SU-DHL-6 (cell line): ENCODE measurements around the gene PRR12.

Experiments used
- H2AFZ ChIP-seq: fragments of 200-600 bp; sonication (generic); 2 replicates; pipeline ENCODE4 v1.6.1; 2014; ENCODE audit warnings: low read depth, mild to moderate bottlenecking, moderate library complexity, mixed read lengths, antibody characterized with exemption, low read length; ENCODE audit not compliant: severe bottlenecking
- H3F3A ChIP-seq: fragments of 200-600 bp; shearing (Covaris generic); 2 replicates; pipeline ENCODE4 v1.6.0; 2016; ENCODE audit warnings: antibody characterized with exemption, mild to moderate bottlenecking; ENCODE audit not compliant: insufficient read depth
- H3K27ac ChIP-seq: fragments of 200-600 bp; sonication (generic); 2 replicates; pipeline ENCODE4 v1.5.1; 2016; ENCODE audit warnings: low read depth, mild to moderate bottlenecking, low read length, moderate library complexity, mixed read lengths
- H3K27me3 ChIP-seq: fragments of 200-600 bp; sonication (generic), shearing (Covaris generic); 2 replicates; pipeline ENCODE4 v1.6.0; 2014; ENCODE audit warnings: mild to moderate bottlenecking, low read length
- H3K36me3 ChIP-seq: fragments of 200-600 bp; sonication (generic); 2 replicates; pipeline ENCODE4 v1.6.1; 2014; ENCODE audit warnings: mild to moderate bottlenecking, low read length, mixed read lengths
- H3K4me2 ChIP-seq: fragments of 300-600, 200-600 bp; shearing (Covaris generic), sonication (generic); 2 replicates; pipeline ENCODE4 v1.6.0; 2014; ENCODE audit warnings: low read length, low read depth, mild to moderate bottlenecking; ENCODE audit not compliant: poor library complexity, severe bottlenecking
- H3K4me3 ChIP-seq: fragments of 200-600 bp; sonication (generic); 2 replicates; pipeline ENCODE4 v1.5.1; 2014; ENCODE audit warnings: antibody characterized with exemption, low read length, mild to moderate bottlenecking, mixed read lengths; ENCODE audit not compliant: insufficient read depth, poor library complexity, severe bottlenecking
- H3K79me2 ChIP-seq: fragments of 200-600 bp; sonication (generic); 2 replicates; pipeline ENCODE4 v1.6.1; 2014; ENCODE audit warnings: mild to moderate bottlenecking, low read length, moderate library complexity; ENCODE audit not compliant: insufficient read depth
- H3K9ac ChIP-seq: fragments of 200-600 bp; sonication (generic); 2 replicates; pipeline ENCODE4 v1.7.0; 2014; ENCODE audit warnings: mild to moderate bottlenecking, low read length
- H3K9me2 ChIP-seq: fragments of 200-600 bp; sonication (generic); replicated peaks from 2 replicates; pipeline ENCODE4 v1.6.1; 2014; ENCODE audit warnings: low read length; ENCODE audit not compliant: insufficient read depth
- H3K9me3 ChIP-seq: fragments of 200-600 bp; sonication (generic); 2 replicates; pipeline ENCODE4 v1.6.1; 2014; ENCODE audit warnings: low read length, mixed read lengths; ENCODE audit not compliant: insufficient read depth
- H4K20me1 ChIP-seq: fragments of 200-600 bp; sonication (generic); 2 replicates; pipeline ENCODE4 v1.6.1; 2014; ENCODE audit warnings: low read depth, mild to moderate bottlenecking, antibody characterized with exemption, low read length, moderate library complexity, mixed read lengths
- EZH2phosphoT487 ChIP-seq: fragments of 200-600 bp; sonication (generic), shearing (Covaris generic); conservative IDR thresholded peaks from 2 replicates; pipeline ENCODE4 v1.6.1; 2018; ENCODE audit warnings: mild to moderate bottlenecking, antibody characterized with exemption, low read length, moderate library complexity, mixed read lengths
- TF ChIP-seq, protein P1 (sequence below): fragments of 200-600 bp; sonication (generic); IDR thresholded peaks from one replicate; pipeline ENCODE4 v1.5.1; 2017; ENCODE audit warnings: antibody characterized with exemption, mild to moderate bottlenecking, low read length, moderate library complexity; ENCODE audit not compliant: insufficient read depth, poor library complexity, severe bottlenecking

PRR12 gene

DNA sequence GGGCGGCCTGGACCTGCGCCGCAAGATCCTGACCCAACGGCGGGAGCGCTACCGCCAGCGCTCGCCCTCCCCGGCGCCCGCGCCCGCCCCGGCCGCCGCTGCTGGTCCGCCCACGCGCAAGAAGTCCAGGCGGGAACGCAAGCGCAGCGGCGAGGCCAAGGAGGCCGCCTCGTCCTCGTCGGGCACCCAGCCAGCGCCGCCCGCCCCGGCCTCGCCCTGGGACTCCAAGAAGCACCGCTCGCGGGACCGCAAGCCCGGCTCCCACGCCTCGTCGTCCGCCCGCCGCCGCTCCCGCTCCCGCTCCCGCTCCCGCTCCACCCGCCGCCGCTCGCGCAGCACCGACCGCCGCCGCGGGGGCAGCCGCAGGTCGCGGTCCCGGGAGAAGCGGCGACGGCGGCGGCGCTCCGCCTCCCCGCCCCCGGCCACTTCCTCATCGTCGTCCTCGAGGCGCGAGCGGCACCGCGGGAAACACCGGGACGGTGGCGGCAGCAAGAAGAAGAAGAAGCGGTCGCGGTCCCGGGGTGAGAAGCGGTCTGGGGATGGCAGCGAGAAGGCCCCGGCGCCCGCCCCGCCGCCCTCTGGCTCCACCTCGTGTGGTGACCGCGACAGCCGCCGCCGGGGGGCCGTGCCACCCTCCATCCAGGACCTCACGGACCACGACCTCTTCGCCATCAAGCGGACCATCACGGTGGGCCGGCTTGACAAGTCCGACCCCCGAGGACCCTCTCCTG, 61.0 kb downstream of the PRR12 start:
- Histone ChIP-seq H3K4me2 (no peak overlapping the region), H3K36me3 (no peaks in the 10 kb centered on the region; the same call in 1 of the 2 replicates), H3K27ac (no peak overlapping the region), H4K20me1 (no peaks in the 10 kb centered on the region), H2AFZ (no peak overlapping the region), H3K9me3 (no peaks in the 10 kb centered on the region), H3K9ac (no peak overlapping the region), H3F3A (no peaks in the 10 kb centered on the region), H3K79me2 (no peaks in the 10 kb centered on the region), H3K9me2 (no peaks in the 10 kb centered on the region), H3K4me3 (no peak overlapping the region), H3K27me3 (no peaks in the 10 kb centered on the region)
- no peak for TF ChIP-seq EZH2phosphoT487
- TF ChIP-seq, protein P1, sequence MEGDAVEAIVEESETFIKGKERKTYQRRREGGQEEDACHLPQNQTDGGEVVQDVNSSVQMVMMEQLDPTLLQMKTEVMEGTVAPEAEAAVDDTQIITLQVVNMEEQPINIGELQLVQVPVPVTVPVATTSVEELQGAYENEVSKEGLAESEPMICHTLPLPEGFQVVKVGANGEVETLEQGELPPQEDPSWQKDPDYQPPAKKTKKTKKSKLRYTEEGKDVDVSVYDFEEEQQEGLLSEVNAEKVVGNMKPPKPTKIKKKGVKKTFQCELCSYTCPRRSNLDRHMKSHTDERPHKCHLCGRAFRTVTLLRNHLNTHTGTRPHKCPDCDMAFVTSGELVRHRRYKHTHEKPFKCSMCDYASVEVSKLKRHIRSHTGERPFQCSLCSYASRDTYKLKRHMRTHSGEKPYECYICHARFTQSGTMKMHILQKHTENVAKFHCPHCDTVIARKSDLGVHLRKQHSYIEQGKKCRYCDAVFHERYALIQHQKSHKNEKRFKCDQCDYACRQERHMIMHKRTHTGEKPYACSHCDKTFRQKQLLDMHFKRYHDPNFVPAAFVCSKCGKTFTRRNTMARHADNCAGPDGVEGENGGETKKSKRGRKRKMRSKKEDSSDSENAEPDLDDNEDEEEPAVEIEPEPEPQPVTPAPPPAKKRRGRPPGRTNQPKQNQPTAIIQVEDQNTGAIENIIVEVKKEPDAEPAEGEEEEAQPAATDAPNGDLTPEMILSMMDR, result no peak

DNA sequence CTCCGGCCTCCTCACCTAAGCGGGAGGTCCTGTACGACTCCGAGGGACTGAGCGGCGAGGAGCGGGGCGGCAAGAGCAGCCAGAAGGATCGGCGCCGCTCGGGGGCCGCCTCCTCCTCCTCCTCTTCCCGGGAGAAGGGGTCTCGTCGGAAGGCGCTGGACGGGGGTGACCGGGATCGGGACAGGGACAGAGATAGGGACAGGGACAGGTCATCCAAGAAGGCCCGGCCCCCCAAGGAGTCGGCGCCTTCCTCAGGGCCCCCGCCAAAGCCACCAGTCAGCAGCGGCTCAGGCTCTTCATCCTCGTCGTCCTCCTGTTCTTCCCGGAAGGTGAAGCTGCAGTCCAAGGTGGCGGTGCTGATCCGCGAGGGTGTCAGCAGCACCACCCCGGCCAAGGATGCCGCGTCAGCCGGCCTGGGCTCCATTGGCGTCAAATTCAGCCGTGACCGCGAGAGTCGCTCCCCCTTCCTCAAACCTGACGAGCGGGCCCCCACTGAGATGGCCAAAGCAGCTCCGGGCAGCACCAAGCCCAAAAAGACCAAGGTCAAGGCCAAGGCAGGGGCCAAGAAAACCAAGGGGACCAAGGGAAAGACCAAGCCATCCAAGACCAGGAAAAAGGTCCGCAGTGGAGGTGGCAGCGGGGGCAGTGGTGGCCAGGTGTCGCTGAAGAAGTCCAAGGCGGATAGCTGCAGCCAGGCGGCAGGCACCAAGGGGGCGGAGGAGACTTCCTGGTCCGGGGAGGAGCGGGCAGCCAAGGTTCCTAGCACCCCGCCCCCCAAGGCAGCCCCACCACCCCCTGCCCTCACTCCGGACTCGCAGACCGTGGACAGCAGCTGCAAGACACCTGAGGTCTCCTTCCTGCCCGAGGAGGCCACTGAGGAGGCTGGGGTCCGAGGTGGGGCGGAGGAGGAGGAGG, 61.8 kb downstream of the PRR12 start:
- Histone ChIP-seq H3F3A (no peaks in the 10 kb centered on the region), H2AFZ (no peak overlapping the region), H3K9ac (no peak overlapping the region), H3K27ac (no peak overlapping the region), H3K27me3 (no peaks in the 10 kb centered on the region), H3K4me3 (no peak overlapping the region), H4K20me1 (no peaks in the 10 kb centered on the region), H3K9me3 (no peaks in the 10 kb centered on the region), H3K4me2 (no peak overlapping the region), H3K36me3 (no peaks in the 10 kb centered on the region; the same call in 1 of the 2 replicates), H3K9me2 (no peaks in the 10 kb centered on the region), H3K79me2 (no peaks in the 10 kb centered on the region)
- TF ChIP-seq, protein P1, result no peak
- TF ChIP-seq EZH2phosphoT487, result no peak

DNA sequence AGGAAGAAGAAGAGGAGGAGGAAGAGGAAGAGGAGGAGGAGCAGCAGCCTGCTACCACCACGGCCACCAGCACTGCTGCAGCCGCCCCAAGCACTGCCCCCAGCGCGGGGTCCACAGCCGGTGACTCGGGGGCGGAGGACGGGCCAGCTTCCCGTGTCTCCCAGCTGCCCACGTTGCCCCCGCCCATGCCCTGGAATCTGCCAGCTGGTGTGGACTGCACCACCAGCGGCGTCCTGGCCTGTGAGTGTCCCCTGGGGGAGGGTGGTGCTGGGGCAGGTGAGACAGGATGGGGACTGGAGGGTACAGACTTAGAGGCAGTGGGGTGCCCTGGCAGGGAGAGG, 62.5 kb downstream of the PRR12 start:
- Histone ChIP-seq H3K9me2 (no peaks in the 10 kb centered on the region), H3K9me3 (no peaks in the 10 kb centered on the region), H3K4me3 (no peak overlapping the region), H2AFZ (no peak overlapping the region), H3K36me3 (no peaks in the 10 kb centered on the region; the same call in 1 of the 2 replicates), H3K27me3 (no peaks in the 10 kb centered on the region), H3K9ac (no peak overlapping the region), H3F3A (0 out of 2 replicates have a peak, but pooled peaks cover 1% of the 10 kb centered on the region), H4K20me1 (no peaks in the 10 kb centered on the region), H3K27ac (no peak overlapping the region), H3K79me2 (no peaks in the 10 kb centered on the region), H3K4me2 (no peak overlapping the region)
- TF ChIP-seq, protein P1, result no peak
- TF ChIP-seq EZH2phosphoT487, result no peak
